Stimulated activated CD8-positive, alpha-beta memory T cell treated with anti-CD3 and anti-CD28 coated beads, Interleukin-4, amount 100 ng/mL, for 4 hours (primary cell): ENCODE measurements around the gene GTPBP8.
"Not testable (repeated sequence)": the region's sequence is repeated elsewhere in the genome, so short reads cannot be mapped to it uniquely, and the experiment has no call there.

Experiments
- DNase-seq, 2 donors: peaks; one replicate each; pipeline ENCODE4 v3.0.0-alpha.2; 2020; ENCODE audit warnings: low read depth in 2 of 2, low spot score in 1 of 2

Gene GTPBP8

GRCh38 chr3:112995800-112996199 lies 5.0 kb downstream of the GTPBP8 start:
- no peak for DNase-seq

GRCh38 chr3:113000691-113001090 lies 9.9 kb downstream of the GTPBP8 start:
- DNase-seq = no peak

GRCh38 chr3:113002037-113002436 lies 11.3 kb downstream of the GTPBP8 start:
- no peak for DNase-seq

- DNase-seq = no peak
These were observed 11.9 kb downstream of the GTPBP8 start for GRCh38 chr3:113002679-113003078.

DNA sequence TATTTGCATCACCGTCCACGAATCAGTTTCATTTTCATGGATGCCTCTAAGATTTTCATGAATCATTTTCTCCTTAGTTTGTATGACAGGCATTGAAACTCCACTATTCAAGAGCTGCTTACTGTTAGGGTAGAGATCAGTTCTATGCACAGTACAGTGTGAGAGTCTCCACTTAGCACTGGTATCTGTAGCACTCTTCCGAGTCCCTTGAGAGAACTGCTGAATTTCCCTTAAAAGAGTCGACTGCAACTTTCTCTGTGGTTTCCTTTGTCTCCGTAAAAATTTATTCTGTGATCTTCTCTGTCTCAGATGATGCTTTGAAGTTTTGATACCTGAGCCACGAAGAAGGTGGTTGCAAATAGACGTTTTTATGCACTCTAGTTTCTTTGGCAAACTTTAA lies 14.8 kb downstream of the GTPBP8 start:
- DNase-seq = no peak

DNA sequence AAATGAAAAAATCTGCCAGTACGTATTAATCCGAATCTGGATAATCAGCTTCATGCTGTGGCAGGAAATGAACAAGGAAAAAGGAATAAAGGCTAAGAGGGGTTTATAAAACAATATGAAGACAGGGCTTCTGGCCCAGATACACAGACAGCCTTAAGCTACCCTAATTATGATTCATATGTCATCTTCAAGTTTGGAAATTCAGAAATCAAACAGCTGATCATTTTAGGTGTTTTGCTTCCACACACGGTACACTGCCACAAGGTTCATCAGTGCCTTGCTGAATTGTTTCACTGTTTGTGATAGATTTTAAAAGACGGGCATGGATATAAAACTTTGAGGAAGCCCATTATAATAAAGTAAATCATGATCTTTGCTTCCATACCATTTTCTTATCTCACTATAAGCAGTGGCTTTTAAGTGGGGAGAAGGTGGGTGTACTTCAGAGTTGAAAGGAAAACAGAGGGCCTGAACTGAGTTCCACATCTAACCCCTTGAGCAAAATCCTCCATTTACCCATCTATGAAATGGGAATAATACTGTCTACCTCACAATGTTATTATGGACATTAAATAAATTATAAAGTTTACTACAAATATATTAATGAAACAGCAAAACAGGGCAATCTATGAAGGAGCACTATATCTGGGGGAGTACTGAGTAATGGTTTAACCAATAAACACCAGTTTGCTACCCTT lies 15.7 kb downstream of the GTPBP8 start:
- no peak for DNase-seq

- no peak for DNase-seq
These were observed 17.3 kb downstream of the GTPBP8 start for GRCh38 chr3:113008117-113008516.

- no peak for DNase-seq
These were observed 22.8 kb downstream of the GTPBP8 start for GRCh38 chr3:113013593-113013992.

- no peak for DNase-seq
These were observed 27.9 kb downstream of the GTPBP8 start for GRCh38 chr3:113018536-113019181.

GRCh38 chr3:113019182-113020137 lies 28.7 kb downstream of the GTPBP8 start:
- DNase-seq = peak; percentile 68 to 82

DNA sequence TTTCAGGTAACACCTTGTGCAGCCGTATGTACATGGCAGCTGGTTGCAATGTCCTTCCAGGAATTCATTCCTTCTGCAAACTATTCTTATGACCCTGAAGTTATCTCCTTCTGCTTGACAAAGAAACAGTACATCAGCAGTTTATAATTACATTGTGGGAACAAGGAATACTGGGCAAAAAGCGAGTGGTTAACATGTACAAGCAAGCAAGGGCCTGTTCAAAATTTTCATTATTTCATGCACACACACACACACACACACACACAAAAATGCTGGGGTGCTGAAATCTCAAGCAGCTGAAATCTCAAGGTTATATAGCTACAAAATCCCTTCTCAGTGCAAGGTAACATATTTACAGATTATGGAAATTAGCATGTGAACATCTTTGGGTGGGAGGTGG lies 30.7 kb downstream of the GTPBP8 start:
- DNase-seq = no peak

DNA sequence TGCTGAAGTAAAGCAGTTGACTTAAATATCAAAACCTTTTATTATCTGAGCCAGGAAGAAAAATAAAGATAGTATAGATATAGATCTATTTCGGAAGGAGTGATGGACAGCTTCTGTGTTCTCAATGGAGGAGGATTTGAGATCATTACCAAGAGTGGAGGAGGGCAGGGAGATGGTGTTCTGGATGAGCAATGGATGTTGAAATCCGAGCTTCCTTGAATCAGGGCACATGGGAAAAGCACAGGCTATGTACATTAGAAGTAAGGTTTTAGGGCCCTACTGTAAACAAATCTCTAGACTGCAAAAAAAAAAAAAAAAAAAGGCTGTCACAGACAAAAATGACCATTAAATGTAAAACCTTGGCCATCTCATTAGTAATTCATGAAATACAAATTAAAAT lies 43.2 kb downstream of the GTPBP8 start:
- DNase-seq = no peak

- no peak for DNase-seq
These were observed 44.7 kb downstream of the GTPBP8 start for GRCh38 chr3:113035387-113035982.

DNA sequence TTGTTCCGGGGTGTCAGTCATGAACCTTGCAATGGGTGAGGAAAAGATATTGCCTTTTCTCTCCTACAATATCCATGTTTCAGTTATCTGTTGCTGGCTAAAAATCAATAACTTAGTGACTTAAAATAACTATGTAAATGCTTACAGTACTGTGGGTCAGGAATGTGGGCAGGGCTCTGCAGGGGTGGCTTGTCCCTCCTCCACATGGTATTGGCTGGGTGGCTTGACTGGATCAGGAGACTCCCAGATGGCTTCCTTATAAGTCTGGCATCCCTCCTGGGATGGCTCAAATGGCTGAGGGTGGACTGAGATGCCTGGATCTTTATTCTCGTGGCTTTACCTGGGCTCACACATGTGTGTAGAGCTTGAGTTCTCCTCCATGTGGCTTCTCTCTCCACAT lies 47.5 kb downstream of the GTPBP8 start:
- DNase-seq = no peak

- no peak for DNase-seq
These were observed 48.8 kb downstream of the GTPBP8 start for GRCh38 chr3:113039546-113039945.

DNA sequence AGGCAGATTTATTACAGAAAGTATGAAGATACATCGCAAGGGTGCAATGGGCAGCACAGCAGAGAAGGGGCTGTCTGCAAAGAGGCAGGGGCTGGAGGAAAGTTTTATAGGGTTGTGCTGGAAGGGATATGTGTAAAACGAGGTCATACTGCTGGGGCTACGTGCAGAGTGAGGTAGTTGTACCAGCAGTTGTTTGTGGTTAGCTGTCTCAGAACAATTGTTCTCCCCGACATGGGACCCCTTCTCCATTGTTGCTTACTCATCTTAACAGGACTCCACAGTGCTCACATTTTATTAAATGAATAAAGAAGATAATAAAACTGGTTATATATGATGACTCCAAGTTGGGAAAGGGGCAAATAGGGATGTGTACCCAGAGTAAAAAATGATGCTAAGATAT lies 49.4 kb downstream of the GTPBP8 start:
- no peak for DNase-seq

DNA sequence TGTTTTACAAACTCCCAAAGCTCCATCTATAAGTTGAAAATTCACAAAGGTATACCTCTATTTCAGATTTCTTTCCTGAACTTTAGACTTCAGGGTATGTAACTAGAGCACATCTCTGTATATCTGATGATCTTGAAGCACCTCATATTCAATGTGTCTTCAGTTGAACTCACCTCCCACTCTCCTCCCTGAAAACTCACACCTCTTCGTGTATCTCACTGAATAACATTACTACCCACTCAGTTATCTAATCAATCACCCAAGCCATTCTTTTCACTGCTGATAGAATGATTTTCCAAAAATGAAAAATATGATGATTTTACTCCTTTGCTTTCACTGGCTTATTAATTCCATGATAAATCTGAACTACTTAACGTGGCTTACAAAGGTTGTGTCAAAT lies 52.9 kb downstream of the GTPBP8 start:
- DNase-seq = no peak

DNA sequence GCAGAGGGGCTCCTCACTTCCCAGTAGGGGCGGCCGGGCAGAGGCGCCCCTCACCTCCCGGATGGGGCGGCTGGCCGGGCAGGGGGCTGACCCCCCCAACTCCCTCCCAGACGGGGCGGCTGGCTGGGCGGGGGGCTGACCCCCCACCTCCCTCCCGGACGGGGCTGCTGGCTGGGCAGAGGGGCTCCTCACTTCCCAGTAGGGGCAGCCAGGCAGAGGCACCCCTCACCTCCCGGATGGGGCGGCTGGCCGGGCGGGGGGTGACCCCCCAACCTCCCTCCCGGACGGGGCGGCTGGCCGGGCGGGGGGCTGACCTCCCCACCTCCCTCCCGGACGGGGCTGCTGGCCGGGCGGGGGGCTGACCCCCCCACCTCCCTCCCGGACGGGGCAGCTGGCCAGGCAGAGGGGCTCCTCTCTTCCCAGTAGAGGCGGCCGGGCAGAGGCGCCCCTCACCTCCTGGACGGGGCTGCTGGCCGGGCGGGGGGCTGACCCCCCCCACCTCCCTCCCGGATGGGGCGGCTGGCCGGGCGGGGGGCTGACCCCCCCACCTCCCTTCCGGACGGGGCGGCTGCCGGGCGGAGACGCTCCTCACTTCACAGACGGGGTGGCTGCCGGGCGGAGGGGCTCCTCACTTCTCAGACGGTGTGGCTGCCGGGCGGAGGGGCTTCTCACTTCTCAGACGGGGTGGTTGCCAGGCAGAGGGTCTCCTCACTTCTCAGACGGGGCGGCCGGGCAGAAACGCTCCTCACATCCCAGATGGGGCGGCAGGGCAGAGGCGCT lies 55.6 kb downstream of the GTPBP8 start:
- DNase-seq = not testable (repeated sequence)

GRCh38 chr3:113051302-113051711 lies 60.5 kb downstream of the GTPBP8 start:
- peak; percentile 70 to 89 for DNase-seq
